ENCODE data around the gene SVEP1.

DNA sequence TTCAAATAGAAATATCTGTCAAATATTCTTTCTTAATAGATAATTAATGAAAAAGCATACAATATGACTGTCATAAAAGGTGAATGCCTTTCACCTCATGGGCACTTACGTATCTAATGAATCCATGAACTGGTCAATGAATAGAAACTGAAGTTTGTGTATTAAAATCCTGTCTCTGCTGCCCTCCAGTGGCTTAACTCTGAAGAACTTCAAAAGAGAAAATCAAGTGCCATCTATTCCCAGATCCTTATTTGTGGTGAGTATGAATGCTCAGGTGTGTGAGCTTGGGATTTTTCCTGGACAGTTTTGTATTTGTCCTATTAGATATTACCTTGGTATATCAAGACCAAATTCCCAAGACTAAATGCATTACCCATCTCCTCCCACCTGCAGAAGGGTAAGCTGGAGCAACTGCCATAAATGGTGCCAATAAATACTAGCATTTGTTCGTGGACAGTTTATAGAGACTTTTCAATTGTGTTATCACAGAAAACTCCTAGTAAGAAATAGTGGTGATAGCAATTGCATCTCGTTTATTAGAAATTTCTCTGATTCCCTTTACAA is 44.0 kb upstream of the SVEP1 start:
- TF ChIP-seq CTCF (IDR thresholded peaks at IDR 0.05) (peak; percentile 62 to 70 (median 65)), EP300 (IDR thresholded peaks at IDR 0.05; ENCODE audit: low read depth) (no peak), POLR2A (IDR thresholded peaks at IDR 0.05) (no peak)
